Astrocyte of the cerebellum (primary cell): ENCODE data around the gene APLP2.
A peak's percentile ranks its signal among the peaks of the same experiment; 100 is the strongest.

ENCODE experiments used
- DNase-seq: peaks from one replicate; pipeline ENCODE4 v3.0.0-alpha.2; 2011; ENCODE audit warnings: low read depth
- H3K4me3 ChIP-seq: 2 replicates; pipeline ENCODE4 v1.5.1; 2011; ENCODE audit warnings: mild to moderate bottlenecking, low read depth, low read length, moderate library complexity
- CTCF ChIP-seq: IDR thresholded peaks from 2 replicates; pipeline ENCODE4 v1.5.1; 2012; ENCODE audit warnings: low read length, low read depth, moderate library complexity, mild to moderate bottlenecking; ENCODE audit errors: missing control alignments
- in situ Hi-C: cut with HindIII; loops from 2 replicates; pipeline ENCODE4 v1.10.0; 2017; ENCODE audit warnings: low sequenced_read_pairs

APLP2 gene

DNA sequence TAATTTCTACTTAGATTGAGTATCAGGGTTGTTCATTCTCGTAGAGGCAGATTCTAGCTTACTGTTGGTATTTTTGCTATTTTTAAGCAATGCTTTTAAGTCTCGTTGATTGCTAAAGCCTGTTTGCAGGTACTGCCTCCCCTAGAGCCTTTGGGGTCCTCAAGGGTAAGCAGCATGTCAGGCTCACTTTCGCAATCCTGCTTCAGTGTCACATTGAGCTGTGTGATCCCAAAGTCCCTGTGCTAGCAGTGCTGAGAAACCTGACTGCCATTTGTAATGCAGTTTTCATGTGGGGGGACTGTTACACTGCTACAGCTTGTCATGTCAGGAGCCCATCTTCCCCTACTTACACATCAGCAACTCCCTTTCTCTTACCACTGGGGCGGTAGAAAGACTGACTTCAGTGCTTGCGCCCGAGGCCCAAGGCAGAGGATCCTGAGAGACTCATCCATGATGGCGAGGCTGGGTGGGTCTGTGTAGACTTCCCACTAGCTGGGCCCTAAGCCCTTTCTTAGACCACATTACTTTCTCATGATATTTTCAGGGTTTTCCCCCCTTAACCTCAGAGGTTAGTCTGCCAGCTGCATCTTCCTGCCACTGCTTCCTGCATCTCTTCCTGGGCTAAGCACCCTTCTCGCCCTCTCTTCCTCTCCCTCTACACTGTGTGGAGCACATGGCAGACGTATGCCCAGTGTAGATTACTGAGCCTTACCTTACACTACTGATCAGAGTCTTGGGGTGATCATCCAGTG, 49.1 kb downstream of the APLP2 start:
- in situ Hi-C loops: no loop called here
- no peak overlapping the region for H3K4me3 ChIP-seq
- TF ChIP-seq CTCF: no peak
- no peak for DNase-seq

DNA sequence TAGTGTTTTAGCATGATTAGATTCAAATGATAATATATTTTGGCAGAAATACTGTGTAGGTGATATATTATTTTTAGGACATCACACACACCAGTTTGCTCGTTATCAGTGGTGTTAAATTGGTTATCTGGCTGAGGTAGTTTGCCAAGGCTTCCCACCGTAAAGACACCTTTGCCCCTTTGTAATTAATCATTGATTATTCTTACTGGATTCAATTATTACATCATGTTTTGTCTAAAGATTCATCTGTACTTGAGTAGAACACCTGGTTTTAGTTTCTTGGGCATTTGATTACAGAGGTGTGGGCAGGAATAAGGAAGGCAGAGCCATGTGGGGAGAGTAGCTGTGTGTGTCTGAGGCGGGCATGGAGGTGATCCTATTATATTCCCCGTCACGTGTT, 50.4 kb downstream of the APLP2 start:
- in situ Hi-C loops: no loop called here
- no peak for DNase-seq
- no peak overlapping the region for H3K4me3 ChIP-seq
- TF ChIP-seq CTCF: no peak

GRCh38 chr11:130121445-130121978, 51.8 kb downstream of the APLP2 start:
- peak; percentile 66 for DNase-seq
- no peak overlapping the region for H3K4me3 ChIP-seq
- TF ChIP-seq CTCF: no peak
- in situ Hi-C loops: no loop called here

DNA sequence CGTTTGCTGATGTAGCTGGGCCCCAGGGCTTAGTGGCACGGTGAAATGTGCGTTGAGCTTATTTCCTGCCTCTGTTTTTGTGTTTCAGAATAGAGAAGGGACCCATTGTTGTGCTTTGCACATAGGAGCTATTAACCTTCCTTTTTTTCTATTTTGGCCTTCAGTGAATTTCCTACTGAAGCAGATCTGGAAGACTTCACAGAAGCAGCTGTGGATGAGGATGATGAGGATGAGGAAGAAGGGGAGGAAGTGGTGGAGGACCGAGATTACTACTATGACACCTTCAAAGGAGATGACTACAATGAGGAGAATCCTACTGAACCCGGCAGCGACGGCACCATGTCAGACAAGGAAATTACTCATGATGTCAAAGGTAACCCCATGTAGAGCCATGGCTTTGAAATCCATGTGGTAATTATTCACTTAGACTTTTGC, 52.5 kb downstream of the APLP2 start:
- in situ Hi-C loops: no loop called here
- no peak overlapping the region for H3K4me3 ChIP-seq
- no peak for DNase-seq
- no peak for TF ChIP-seq CTCF

GRCh38 chr11:130123414-130124040, 53.8 kb downstream of the APLP2 start:
- in situ Hi-C loops: no loop called here
- DNase-seq: no peak
- TF ChIP-seq CTCF: no peak
- no peak overlapping the region for H3K4me3 ChIP-seq

- in situ Hi-C loops: no loop called here
- H3K4me3 ChIP-seq: no peak overlapping the region
- peak; percentile 38 for DNase-seq
- TF ChIP-seq CTCF: no peak
Observed at GRCh38 chr11:130124096-130124495, 54.4 kb downstream of the APLP2 start.
